Lower leg skin (tissue), 4 donors: ENCODE results near the gene PLCG1. TPM values are rescaled to one million over a fixed set of nuclear protein-coding genes. Genes with fewer than 3 reads are reported as not detected.

ENCODE experiments used
- microRNA-seq, 2 donors: library from miRNA; unstranded; fragments of <30 nt; microRNA quantifications; one replicate each; pipeline ENCODE4, GENCODE V29; 2016; ENCODE audit warnings: borderline replicate concordance in 2 of 2, borderline number of aligned reads in 1 of 2
- total RNA-seq, 4 donors: library from RNA; depleted of rRNA; stranded (reverse); fragments of >200 nt; gene quantifications; one replicate each; pipeline ENCODE4 v1.1.0, GENCODE V29; 2016

The PLCG1 gene
- total RNA-seq, 4 donors from 2014 or later, result 59.0 to 138 (median 72.5) TPM

Small RNAs within 50 kb of the gene (microRNA-seq; reads per million reads assigned to microRNA genes)
- gene MIR6871, result 0 reads per million in 2 donors

Other genes starting within 250 kb of the PLCG1 start
- 10 to 100 TPM; 29.8 to 37.1 (median 31.9) TPM for gene TOP1, start 108.7 kb upstream of the PLCG1 start, total RNA-seq
- gene ZHX3, start 180.2 kb downstream of the PLCG1 start, total RNA-seq, result 10 to 100 TPM; 19.3 to 33.1 (median 25.5) TPM
- gene LPIN3, start 203.3 kb downstream of the PLCG1 start, total RNA-seq, result 100 to 1,000 TPM in 1 of 4 donors, 10 to 100 TPM in 3; 53.3 to 135 (median 66.6) TPM
- gene EMILIN3, start 229.3 kb downstream of the PLCG1 start, total RNA-seq, result 1 to 10 TPM; 1.0 to 7.8 (median 5.0) TPM